AG10803 (cell line): ENCODE measurements around the gene DTNB.
"Not testable (repeated sequence)": the region's sequence is repeated elsewhere in the genome, so short reads cannot be mapped to it uniquely, and the experiment has no call there.

Experiments used
- DNase-seq: peaks from one replicate; pipeline ENCODE4 v3.0.0; 2010; ENCODE audit warnings: low read depth
- H3K4me3 ChIP-seq: 2 replicates; pipeline ENCODE4 v1.5.1; 2011; ENCODE audit warnings: mild to moderate bottlenecking, low read length, control low read depth
- CTCF ChIP-seq: conservative IDR thresholded peaks from 2 replicates; pipeline ENCODE4 v1.5.1; 2011; ENCODE audit warnings: mild to moderate bottlenecking, low read length, control low read depth, inconsistent platforms

Gene DTNB

DNA sequence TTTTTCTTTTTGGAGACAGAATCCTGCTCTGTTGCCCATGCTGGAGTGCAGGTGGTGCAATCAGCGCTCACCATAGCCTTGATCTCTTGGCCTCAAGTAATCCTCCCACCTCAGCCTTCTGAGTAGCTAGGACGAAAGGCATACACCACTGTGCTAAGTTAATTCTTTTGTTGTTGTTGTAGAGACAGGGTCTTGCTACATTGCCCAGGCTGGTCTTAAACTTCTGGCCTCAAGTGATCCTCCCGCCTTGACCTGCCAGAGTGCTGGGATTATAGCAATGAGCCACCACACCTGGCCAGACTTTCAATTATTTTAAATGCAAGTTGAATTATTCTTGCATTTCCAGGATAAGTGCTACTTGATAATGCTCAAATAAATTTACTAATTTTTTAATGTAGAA lies 126.5 kb downstream of the DTNB start:
- DNase-seq: no peak
- H3K4me3 ChIP-seq: no peak overlapping the region
- TF ChIP-seq CTCF: no peak

- TF ChIP-seq CTCF: no peak
Measured at GRCh38 chr2:25545899-25546298, 127.5 kb downstream of the DTNB start.

GRCh38 chr2:25544445-25544844 lies 128.9 kb downstream of the DTNB start:
- no peak overlapping the region for H3K4me3 ChIP-seq
- DNase-seq: no peak
- TF ChIP-seq CTCF: no peak

More at GRCh38 chr2:25545899-25546298, 127.5 kb downstream of the DTNB start:
- DNase-seq: no peak
- no peak overlapping the region for H3K4me3 ChIP-seq

DNA sequence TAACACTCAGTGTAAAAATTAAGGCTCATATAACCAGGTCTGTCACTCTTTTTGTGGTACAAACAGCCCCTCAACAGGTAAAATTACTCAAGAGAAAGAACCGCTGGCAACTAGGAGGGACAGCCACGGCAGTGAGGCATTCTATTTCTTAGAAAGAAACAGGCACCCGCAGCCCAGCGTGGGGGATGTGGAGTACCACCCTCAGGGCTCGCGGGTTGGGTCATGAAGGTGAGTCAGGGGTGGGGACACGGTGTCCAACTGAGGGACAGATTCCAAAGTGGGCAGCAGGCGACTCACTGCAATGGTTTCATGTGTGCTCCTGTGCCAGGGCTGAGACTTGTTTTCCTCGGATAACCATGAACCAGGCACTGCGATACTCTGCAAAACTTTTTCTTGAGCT lies 129.4 kb downstream of the DTNB start:
- DNase-seq: no peak
- no peak overlapping the region for H3K4me3 ChIP-seq
- no peak for TF ChIP-seq CTCF

GRCh38 chr2:25541378-25541777 lies 132.0 kb downstream of the DTNB start:
- DNase-seq: no peak
- no peak overlapping the region for H3K4me3 ChIP-seq
- no peak for TF ChIP-seq CTCF

GRCh38 chr2:25539136-25539535 lies 134.2 kb downstream of the DTNB start:
- TF ChIP-seq CTCF: no peak
- no peak overlapping the region for H3K4me3 ChIP-seq
- peak; percentile 70 for DNase-seq

DNA sequence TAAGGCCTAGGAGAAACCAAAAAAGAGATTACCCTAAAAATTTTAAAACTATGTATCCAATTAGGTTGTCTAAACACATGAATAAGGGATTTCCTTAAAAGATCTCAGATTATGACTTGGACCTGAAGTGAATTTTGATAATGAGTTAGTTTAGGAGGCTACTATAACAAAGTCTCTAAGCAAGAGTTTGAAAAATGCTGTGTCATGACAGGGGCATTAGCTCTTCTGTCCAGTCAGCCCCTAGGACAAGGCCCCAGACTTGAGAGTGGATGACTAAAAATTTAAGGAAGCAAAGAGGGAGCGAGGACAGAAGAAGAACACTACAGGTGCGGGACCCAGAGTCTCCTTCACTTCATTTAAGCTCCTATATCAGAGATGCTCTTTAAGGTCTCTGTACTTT lies 135.9 kb downstream of the DTNB start:
- no peak for DNase-seq
- H3K4me3 ChIP-seq: no peak overlapping the region
- TF ChIP-seq CTCF: no peak

DNA sequence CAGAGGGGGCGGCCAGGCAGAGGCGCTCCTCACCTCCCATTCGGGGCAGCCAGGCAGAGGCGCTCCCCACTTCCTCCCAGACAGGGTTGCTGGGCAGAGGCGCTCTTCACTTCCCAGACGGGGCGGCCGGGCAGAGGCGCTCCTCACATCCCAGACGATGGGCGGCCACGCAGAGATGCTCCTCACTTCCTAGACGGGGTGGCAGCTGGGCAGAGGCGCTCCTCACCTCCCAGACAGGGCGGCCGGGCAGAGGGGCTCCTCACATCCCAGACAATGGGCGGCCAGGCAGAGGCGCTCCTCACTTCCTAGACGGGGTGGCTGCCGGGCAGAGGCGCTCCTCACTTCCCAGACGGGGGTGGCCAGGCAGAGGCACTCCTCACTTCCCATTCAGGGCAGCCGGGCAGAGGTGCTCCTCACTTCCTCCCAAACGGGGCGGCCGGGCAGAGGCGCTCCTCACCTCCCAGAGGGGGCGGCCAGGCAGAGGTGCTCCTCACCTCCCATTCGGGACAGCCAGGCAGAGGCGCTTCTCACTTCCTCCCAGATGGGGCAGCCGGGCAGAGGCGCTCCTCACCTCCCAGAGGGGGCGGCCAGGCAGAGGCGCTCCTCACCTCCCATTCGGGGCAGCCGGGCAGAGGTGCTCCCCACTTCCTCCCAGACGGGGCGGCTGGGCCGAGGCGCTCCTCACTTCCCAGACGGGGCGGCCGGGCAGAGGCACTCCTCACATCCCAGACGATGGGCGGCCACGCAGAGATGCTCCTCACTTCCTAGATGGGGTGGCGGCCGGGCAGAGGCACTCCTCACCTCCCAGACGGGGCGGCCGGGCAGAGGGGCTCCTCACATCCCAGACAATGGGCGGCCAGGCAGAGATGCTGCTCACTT lies 137.7 kb downstream of the DTNB start:
- DNase-seq, H3K4me3 ChIP-seq: not testable (repeated sequence)

GRCh38 chr2:25534937-25535336 lies 138.4 kb downstream of the DTNB start:
- not testable (repeated sequence) for DNase-seq, H3K4me3 ChIP-seq
